ENCODE data around the gene STX10.

STX10 gene

GRCh38 chr19:13115936-13116281, 34.3 kb downstream of the STX10 start:
- DNase-seq (ENCODE audit: low read depth, low spot score): no peak
- TF ChIP-seq SUZ12 (IDR thresholded peaks at IDR 0.05; ENCODE audit: extremely low read depth, insufficient read depth, insufficient read length): no peak
- no peak for TF ChIP-seq YY1 (IDR thresholded peaks at IDR 0.05; ENCODE audit: insufficient read depth, insufficient read length)
- TF ChIP-seq ZNF274 (IDR thresholded peaks at IDR 0.05; ENCODE audit: low read depth, low read length): no peak
- no peaks in the 10 kb centered on the region for H3K9me3 ChIP-seq (ENCODE audit: insufficient read depth, low read length)
- peaks cover 59% of the 10 kb centered on the region for H3K36me3 ChIP-seq (ENCODE audit: insufficient read depth, insufficient read length, low read length)
- H3K9ac ChIP-seq (ENCODE audit: insufficient read length, low read depth): peak overlapping the region; percentile 100
- H3K4me1 ChIP-seq (ENCODE audit: insufficient read depth, insufficient read length): peaks cover 24% of the 10 kb centered on the region
- no peaks in the 10 kb centered on the region for H3K27me3 ChIP-seq (ENCODE audit: insufficient read depth, insufficient read length)
- H3K4me3 ChIP-seq (ENCODE audit: insufficient read length, low read depth): peak overlapping the region; percentile 100

GRCh38 chr19:13112555-13112954, 37.6 kb downstream of the STX10 start:
- Histone ChIP-seq H3K9ac (ENCODE audit: insufficient read length, low read depth) (no peak overlapping the region), H3K4me3 (ENCODE audit: insufficient read length, low read depth) (no peak overlapping the region), H3K4me1 (ENCODE audit: insufficient read depth, insufficient read length) (peaks cover 17% of the 10 kb centered on the region), H3K27me3 (ENCODE audit: insufficient read depth, insufficient read length) (no peaks in the 10 kb centered on the region), H3K36me3 (ENCODE audit: insufficient read depth, insufficient read length, low read length) (peaks cover 67% of the 10 kb centered on the region), H3K9me3 (ENCODE audit: insufficient read depth, low read length) (no peaks in the 10 kb centered on the region)
- TF ChIP-seq YY1 (IDR thresholded peaks at IDR 0.05; ENCODE audit: insufficient read depth, insufficient read length): no peak
- no peak for TF ChIP-seq ZNF274 (IDR thresholded peaks at IDR 0.05; ENCODE audit: low read depth, low read length)
- no peak for TF ChIP-seq SUZ12 (IDR thresholded peaks at IDR 0.05; ENCODE audit: extremely low read depth, insufficient read depth, insufficient read length)
- no peak for DNase-seq (ENCODE audit: low read depth, low spot score)

GRCh38 chr19:13110099-13110610, 40.0 kb downstream of the STX10 start:
- TF ChIP-seq YY1 (IDR thresholded peaks at IDR 0.05; ENCODE audit: insufficient read depth, insufficient read length) (no peak), ZNF274 (IDR thresholded peaks at IDR 0.05; ENCODE audit: low read depth, low read length) (no peak), SUZ12 (IDR thresholded peaks at IDR 0.05; ENCODE audit: extremely low read depth, insufficient read depth, insufficient read length) (no peak)
- Histone ChIP-seq H3K4me1 (ENCODE audit: insufficient read depth, insufficient read length) (peaks cover 12% of the 10 kb centered on the region), H3K36me3 (ENCODE audit: insufficient read depth, insufficient read length, low read length) (peaks cover 72% of the 10 kb centered on the region), H3K4me3 (ENCODE audit: insufficient read length, low read depth) (no peak overlapping the region), H3K9me3 (ENCODE audit: insufficient read depth, low read length) (no peaks in the 10 kb centered on the region), H3K27me3 (ENCODE audit: insufficient read depth, insufficient read length) (no peaks in the 10 kb centered on the region), H3K9ac (ENCODE audit: insufficient read length, low read depth) (peak overlapping the region; percentile 21)
- no peak for DNase-seq (ENCODE audit: low read depth, low spot score)

GRCh38 chr19:13109361-13110098, 40.6 kb downstream of the STX10 start:
- H3K4me1 ChIP-seq (ENCODE audit: insufficient read depth, insufficient read length): peaks cover 12% of the 10 kb centered on the region
- H3K9ac ChIP-seq (ENCODE audit: insufficient read length, low read depth): no peak overlapping the region
- no peaks in the 10 kb centered on the region for H3K27me3 ChIP-seq (ENCODE audit: insufficient read depth, insufficient read length)
- peaks cover 72% of the 10 kb centered on the region for H3K36me3 ChIP-seq (ENCODE audit: insufficient read depth, insufficient read length, low read length)
- no peak for DNase-seq (ENCODE audit: low read depth, low spot score)
- no peaks in the 10 kb centered on the region for H3K9me3 ChIP-seq (ENCODE audit: insufficient read depth, low read length)
- H3K4me3 ChIP-seq (ENCODE audit: insufficient read length, low read depth): no peak overlapping the region
- no peak for TF ChIP-seq SUZ12 (IDR thresholded peaks at IDR 0.05; ENCODE audit: extremely low read depth, insufficient read depth, insufficient read length)
- TF ChIP-seq YY1 (IDR thresholded peaks at IDR 0.05; ENCODE audit: insufficient read depth, insufficient read length): no peak
- no peak for TF ChIP-seq ZNF274 (IDR thresholded peaks at IDR 0.05; ENCODE audit: low read depth, low read length)

- no peak for DNase-seq (ENCODE audit: low read depth, low spot score)
- no peak for TF ChIP-seq SUZ12 (IDR thresholded peaks at IDR 0.05; ENCODE audit: extremely low read depth, insufficient read depth, insufficient read length)
- TF ChIP-seq ZNF274 (IDR thresholded peaks at IDR 0.05; ENCODE audit: low read depth, low read length): no peak
- no peak for TF ChIP-seq YY1 (IDR thresholded peaks at IDR 0.05; ENCODE audit: insufficient read depth, insufficient read length)
- peaks cover 16% of the 10 kb centered on the region for H3K4me1 ChIP-seq (ENCODE audit: insufficient read depth, insufficient read length)
- H3K36me3 ChIP-seq (ENCODE audit: insufficient read depth, insufficient read length, low read length): peaks cover 52% of the 10 kb centered on the region
- no peaks in the 10 kb centered on the region for H3K27me3 ChIP-seq (ENCODE audit: insufficient read depth, insufficient read length)
- H3K9me3 ChIP-seq (ENCODE audit: insufficient read depth, low read length): no peaks in the 10 kb centered on the region
- no peak overlapping the region for H3K9ac ChIP-seq (ENCODE audit: insufficient read length, low read depth)
- no peak overlapping the region for H3K4me3 ChIP-seq (ENCODE audit: insufficient read length, low read depth)
Measured at GRCh38 chr19:13104848-13105711, 45.1 kb downstream of the STX10 start.

- peaks cover 2% of the 10 kb centered on the region for H3K27me3 ChIP-seq (ENCODE audit: insufficient read depth, insufficient read length)
- DNase-seq (ENCODE audit: low read depth, low spot score): no peak
- peaks cover 11% of the 10 kb centered on the region for H3K4me1 ChIP-seq (ENCODE audit: insufficient read depth, insufficient read length)
- H3K9me3 ChIP-seq (ENCODE audit: insufficient read depth, low read length): no peaks in the 10 kb centered on the region
- peaks cover 45% of the 10 kb centered on the region for H3K36me3 ChIP-seq (ENCODE audit: insufficient read depth, insufficient read length, low read length)
- TF ChIP-seq SUZ12 (IDR thresholded peaks at IDR 0.05; ENCODE audit: extremely low read depth, insufficient read depth, insufficient read length): no peak
- no peak for TF ChIP-seq ZNF274 (IDR thresholded peaks at IDR 0.05; ENCODE audit: low read depth, low read length)
- no peak for TF ChIP-seq YY1 (IDR thresholded peaks at IDR 0.05; ENCODE audit: insufficient read depth, insufficient read length)
- no peak overlapping the region for H3K4me3 ChIP-seq (ENCODE audit: insufficient read length, low read depth)
- no peak overlapping the region for H3K9ac ChIP-seq (ENCODE audit: insufficient read length, low read depth)
Measured at GRCh38 chr19:13104360-13104847, 45.8 kb downstream of the STX10 start.

All from NT2/D1 (cell line).